ENCODE measurements around the gene TNFAIP8L3. TPM values are rescaled to one million over a fixed set of nuclear protein-coding genes. Genes with fewer than 3 reads are reported as not detected.

TNFAIP8L3 gene
- total and polyA plus RNA-seq, 9 of the 15 experiments (the other 6 are each of a cell fraction or from before 2014, with no cell fraction given) = 0.13 TPM; not detected in 8

GRCh38 chr15:51080286-51080685 is 14.4 kb downstream of the TNFAIP8L3 start:
- no TSS peak for BruUV-seq (replicated peaks)
- intact Hi-C loops (cut with micrococcal nuclease) = no loop called here
- Histone ChIP-seq H4K20me1 (replicated peaks; ENCODE audit: control insufficient read depth, insufficient read depth, low read length) (no peaks in the 10 kb centered on the region), H3K4me1 (replicated peaks in 1 of 2; ENCODE audit: control insufficient read depth in 2 of 2, insufficient read depth in 2 of 2, low read length in 2 of 2) (peaks cover 7 to 10% of the 10 kb centered on the region in 2 experiments), H3K27ac (ENCODE audit: extremely low read depth, low read depth, low read length) (no peak overlapping the region), H3K9me3 (replicated peaks; ENCODE audit: control insufficient read depth, insufficient read depth, low read depth, low read length) (no peaks in the 10 kb centered on the region), H3K27me3 (ENCODE audit: control insufficient read depth in 2 of 2, insufficient read depth in 2 of 2, low read length in 2 of 2) (no peaks in the 10 kb centered on the region), H3K4me2 (ENCODE audit: insufficient read depth, low read length) (no peak overlapping the region), H3K36me3 (ENCODE audit: control insufficient read depth, insufficient read depth, low read length) (no peaks in the 10 kb centered on the region), H3K9ac (ENCODE audit: insufficient read depth in 1 of 2, low read depth in 2 of 2, low read length in 2 of 2) (no peak overlapping the region), H3K9me1 (ENCODE audit: control insufficient read depth, insufficient read depth, low read length) (no peaks in the 10 kb centered on the region), H2AFZ (ENCODE audit: low read depth, low read length) (no peak overlapping the region), H3K79me2 (ENCODE audit: control insufficient read depth, insufficient read depth, low read length) (no peaks in the 10 kb centered on the region), H3K4me3 (no peak overlapping the region)
- WGBS (ENCODE audit: insufficient coverage, low coverage, missing lambda C conversion rate) = 41% methylated on average over 5 of the region's 5 CpGs
- DNase-seq (ENCODE audit: extremely low read depth in 1 of 4, low spot score in 3 of 4) (no peak), ATAC-seq (no peak), FAIRE-seq (no peak)
- in situ Hi-C loops (cut with MboI) = no loop called here
- POLR2A ChIA-PET = interaction anchor here (1.0 to 1.1 kb wide), 2 partner anchors 11 to 15 kb away, joined by 3 to 4 read pairs; no protein-coding TSS in a partner anchor
- TF ChIP-seq RFX1 (IDR thresholded peaks at IDR 0.05) (no peak), HMGN3 (IDR thresholded peaks at IDR 0.05; ENCODE audit: borderline replicate concordance, extremely low read depth, insufficient read length, low read depth, low read length) (no peak), PML (IDR thresholded peaks at IDR 0.05; ENCODE audit: low read length) (no peak), GTF2F1 (IDR thresholded peaks at IDR 0.05; ENCODE audit: low read depth, low read length) (no peak), ZNF174 (CRISPR knock-in tag; IDR thresholded peaks at IDR 0.05) (no peak), ZNF75A (CRISPR knock-in tag; IDR thresholded peaks at IDR 0.05) (no peak), SRSF9 (IDR thresholded peaks at IDR 0.05; ENCODE audit: borderline replicate concordance, low read depth, low read length) (no peak), FOXK2 (conservative IDR thresholded peaks at IDR 0.05 in 1 of 2, IDR thresholded peaks at IDR 0.05 in 1 of 2; ENCODE audit: low read depth in 2 of 2) (no peak), ASH1L (IDR thresholded peaks at IDR 0.05; ENCODE audit: borderline replicate concordance, low read depth, partially characterized antibody) (no peak), ZNF165 (CRISPR knock-in tag; IDR thresholded peaks at IDR 0.05; ENCODE audit: borderline replicate concordance) (no peak), ZNF449 (CRISPR knock-in tag; IDR thresholded peaks at IDR 0.05) (no peak), SIN3B (IDR thresholded peaks at IDR 0.05; ENCODE audit: low read depth) (no peak), BHLHE40 (IDR thresholded peaks at IDR 0.05; ENCODE audit: low read length) (no peak), TCF3 (CRISPR knock-in tag; IDR thresholded peaks at IDR 0.05) (no peak), ZNF518B (CRISPR knock-in tag; IDR thresholded peaks at IDR 0.05) (no peak), SAFB (IDR thresholded peaks at IDR 0.05; ENCODE audit: borderline replicate concordance, low read depth, low read length) (no peak)
- CTCF ChIA-PET (ENCODE audit: low intra/inter-chr PET ratio) = no interaction called here

Measured in K562 (cell line).